ENCODE measurements around the gene PCOLCE2. TPM values are rescaled to one million over a fixed set of nuclear protein-coding genes. Genes with fewer than 3 reads are reported as not detected.

The PCOLCE2 gene
- total and polyA plus RNA-seq, 2 of the 8 experiments (the other 6 are each of a cell fraction or from before 2014, with no cell fraction given) = 11.1 to 12.6 TPM

GRCh38 chr3:142818651-142819050 is 70.2 kb downstream of the PCOLCE2 start:
- Histone ChIP-seq H3K27me3 (replicated peaks in 1 of 4; ENCODE audit: control insufficient read depth in 3 of 4, extremely low read depth in 1 of 4, insufficient read depth in 3 of 4, low read length in 3 of 4) (no peaks in the 10 kb centered on the region), H3K9me3 (ENCODE audit: insufficient read depth in 2 of 2, low read depth in 1 of 2, low read length in 1 of 2) (no peaks in the 10 kb centered on the region; a peak in 1 of 4 replicates), H3K18ac (ENCODE audit: extremely low read depth, low read length) (no peak overlapping the region), H2AFZ (ENCODE audit: low read length) (no peak overlapping the region), H4K5ac (ENCODE audit: insufficient read length, low read depth, low read length) (no peak overlapping the region), H3K4me3 (ENCODE audit: extremely low read depth in 1 of 4, insufficient read depth in 2 of 4, low read depth in 3 of 4, low read length in 4 of 4) (no peak overlapping the region), H3K56ac (replicated peaks; ENCODE audit: insufficient read length, low read depth, low read length) (no peak overlapping the region), H3K23me2 (ENCODE audit: low read depth, low read length) (no peaks in the 10 kb centered on the region), H4K8ac (ENCODE audit: extremely low read depth, insufficient read depth, low read length) (no peak overlapping the region), H2BK20ac (ENCODE audit: low read length) (no peak overlapping the region), H3K79me1 (ENCODE audit: low read depth, low read length) (no peaks in the 10 kb centered on the region), H2BK120ac (replicated peaks; ENCODE audit: low read depth, low read length) (no peak overlapping the region), H2BK5ac (ENCODE audit: low read depth, low read length) (no peak overlapping the region), H2BK15ac (ENCODE audit: low read length) (no peak overlapping the region), H3K9ac (replicated peaks in 1 of 4; ENCODE audit: extremely low read depth in 1 of 4, low read depth in 3 of 4, low read length in 3 of 4) (no peak overlapping the region), H3K27ac (ENCODE audit: low read depth, low read length) (no peak overlapping the region), H3K36me3 (ENCODE audit: control insufficient read depth in 2 of 4, insufficient read depth in 4 of 4, low read length in 3 of 4) (peaks cover 0 to 3% (median 0%) of the 10 kb centered on the region in 4 experiments; a peak in 1 of 8 replicates), H3K79me2 (ENCODE audit: control insufficient read depth in 1 of 2, insufficient read depth in 2 of 2, low read length in 2 of 2) (no peaks in the 10 kb centered on the region), H3K4me1 (replicated peaks in 1 of 4; ENCODE audit: control insufficient read depth in 3 of 4, insufficient read depth in 4 of 4, low read length in 3 of 4) (no peaks in the 10 kb centered on the region), H2BK12ac (ENCODE audit: low read depth, low read length) (no peak overlapping the region), H3K14ac (ENCODE audit: insufficient read length) (no peak overlapping the region), H3K4ac (replicated peaks; ENCODE audit: insufficient read length, low read depth, low read length) (no peak overlapping the region), H4K91ac (replicated peaks; ENCODE audit: insufficient read length, low read length) (no peak overlapping the region), H3K4me2 (ENCODE audit: insufficient read depth in 1 of 2, low read depth in 2 of 2, low read length in 2 of 2) (no peak overlapping the region), H2AK5ac (ENCODE audit: low read depth, low read length) (no peak overlapping the region), H3K23ac (ENCODE audit: insufficient read length) (no peak overlapping the region), H4K20me1 (replicated peaks in 1 of 2; ENCODE audit: control insufficient read depth in 1 of 2, insufficient read depth in 2 of 2, low read length in 2 of 2) (no peaks in the 10 kb centered on the region)
- FAIRE-seq (no peak), DNase-seq (ENCODE audit: low read depth in 1 of 2, low spot score in 2 of 2) (no peak)
- 84% methylated on average over 9 of the region's 9 CpGs; no CpG with 5 or more reads in 1 of the 2 experiments for WGBS, 2 experiments (ENCODE audit: extremely low coverage in 1 of 2, insufficient coverage in 1 of 2, insufficient read length in 1 of 2, insufficient replicate concordance in 2 of 2, low coverage in 1 of 2, low lambda C conversion rate in 2 of 2, missing lambda C conversion rate in 1 of 2)
- POLR2A ChIA-PET (ENCODE audit: partially characterized antibody) = no interaction called here
- CTCF ChIA-PET (ENCODE audit: partially characterized antibody) = interaction anchor here (1.5 to 5.5 kb wide), 2 partner anchors 9 to 173 kb away, joined by 4 to 49 read pairs; no protein-coding TSS in a partner anchor
- no peak for TF ChIP-seq TCF12 (IDR thresholded peaks at IDR 0.05; ENCODE audit: low read depth, low read length)
- no peak for TF ChIP-seq KDM5A (IDR thresholded peaks at IDR 0.05; ENCODE audit: low read length)
- TF ChIP-seq ASH2L (IDR thresholded peaks at IDR 0.05; ENCODE audit: low read length) = no peak
- TF ChIP-seq SIN3A (conservative IDR thresholded peaks at IDR 0.05 in 1 of 2, IDR thresholded peaks at IDR 0.05 in 1 of 2; ENCODE audit: low read depth in 1 of 2, low read length in 2 of 2) = no peak
- no peak for TF ChIP-seq GTF2F1 (IDR thresholded peaks at IDR 0.05; ENCODE audit: borderline replicate concordance, low read depth, low read length)
- no peak for TF ChIP-seq ZNF274 (IDR thresholded peaks at IDR 0.05; ENCODE audit: borderline replicate concordance, extremely low read depth, low read length)
- no peak for TF ChIP-seq BACH1 (IDR thresholded peaks at IDR 0.05; ENCODE audit: low read length)
- no peak for TF ChIP-seq JUND (IDR thresholded peaks at IDR 0.05; ENCODE audit: low read length)
- no peak for TF ChIP-seq SIRT6 (IDR thresholded peaks at IDR 0.05; ENCODE audit: low read length)
- no peak for TF ChIP-seq ATF2 (IDR thresholded peaks at IDR 0.05; ENCODE audit: low read length)
- TF ChIP-seq POLR2AphosphoS5 (IDR thresholded peaks at IDR 0.05; ENCODE audit: low read depth, low read length) = no peak
- TF ChIP-seq JUN (IDR thresholded peaks at IDR 0.05; ENCODE audit: low read depth, low read length) = no peak
- TF ChIP-seq MAX (IDR thresholded peaks at IDR 0.05) = no peak
- no peak for TF ChIP-seq TAF7 (optimal IDR thresholded peaks at IDR 0.05; ENCODE audit: borderline replicate concordance, low read depth, low read length)

Data from H1 (cell line).